BLaER1 treated with 17β-estradiol and CSF1 and Interleukin-3, amounts not matched to agents 10 nM and 100 nM (cell line): ENCODE results near the gene GYPC.

Experiments used
- H3K27ac ChIP-seq, 11 experiments: shearing (Covaris generic); formaldehyde crosslinking; 2 replicates each; pipeline ENCODE4 v1.8.1; 2022
- H3K27me3 ChIP-seq, 11 experiments: shearing (Covaris generic); formaldehyde crosslinking; 2 replicates each; pipeline ENCODE4 v1.8.1; 2022
- H3K36me3 ChIP-seq, 11 experiments: shearing (Covaris generic); formaldehyde crosslinking; 2 replicates each; pipeline ENCODE4 v1.8.1; 2022
- H3K4me1 ChIP-seq, 10 experiments: shearing (Covaris generic); formaldehyde crosslinking; 2 replicates each; pipeline ENCODE4 v1.8.1; 2022
- H3K4me2 ChIP-seq, 11 experiments: shearing (Covaris generic); formaldehyde crosslinking; 2 replicates each; pipeline ENCODE4 v1.8.1; 2022
- H3K4me3 ChIP-seq, 10 experiments: shearing (Covaris generic); formaldehyde crosslinking; 2 replicates each; pipeline ENCODE4 v1.8.1; 2022
- H3K9ac ChIP-seq, 11 experiments: shearing (Covaris generic); formaldehyde crosslinking; 2 replicates each; pipeline ENCODE4 v1.8.1; 2022
- H3K9me3 ChIP-seq, 11 experiments: shearing (Covaris generic); formaldehyde crosslinking; replicated peaks in 1 of 11; 2 replicates each; pipeline ENCODE4 v1.8.1; 2022
- H4K20me1 ChIP-seq, 11 experiments: shearing (Covaris generic); formaldehyde crosslinking; 2 replicates each; pipeline ENCODE4 v1.8.1; 2022
- Cebpa-rat ChIP-seq, 11 experiments: shearing (Covaris generic); IDR thresholded peaks; 2 replicates each; pipeline ENCODE4 v1.8.1; 2022

The GYPC gene

GRCh38 chr2:126659562-126660467, 3.9 kb downstream of the GYPC start:
- Histone ChIP-seq H3K4me1 (peaks cover 76 to 90% (median 77%) of the 10 kb centered on the region in 10 experiments), H4K20me1 (peaks cover 6 to 69% (median 59%) of the 10 kb centered on the region in 11 experiments; a peak in 20 of 22 replicates), H3K4me2 (peak overlapping the region; percentile 91 to 99 (median 95)), H3K27ac (peak overlapping the region; percentile 91 to 100 (median 100); a peak in 21 of 22 replicates), H3K9me3 (no peaks in the 10 kb centered on the region), H3K36me3 (peaks cover 0 to 77% (median 56%) of the 10 kb centered on the region in 11 experiments; a peak in 17 of 22 replicates), H3K4me3 (peak overlapping the region; percentile 1 to 97 (median 90); a peak in 16 of 20 replicates), H3K9ac (peak overlapping the region; percentile 51 to 100 (median 100); a peak in 21 of 22 replicates), H3K27me3 (no peaks in the 10 kb centered on the region)
- TF ChIP-seq Cebpa-rat (IDR thresholded peaks at IDR 0.05), result no peak

GRCh38 chr2:126660971-126661370, 5.0 kb downstream of the GYPC start:
- Histone ChIP-seq H3K4me1 (peaks cover 79 to 92% (median 80%) of the 10 kb centered on the region in 10 experiments), H3K36me3 (peaks cover 0 to 89% (median 64%) of the 10 kb centered on the region in 11 experiments; a peak in 19 of 22 replicates), H3K27me3 (no peaks in the 10 kb centered on the region), H3K27ac (peak overlapping the region in 10 of 11 experiments; percentile 94 to 100 (median 100); a peak in 20 of 22 replicates), H3K4me3 (peak overlapping the region in 6 of 10 experiments; percentile 7 to 97 (median 56); a peak in 5 of 20 replicates), H3K9ac (peak overlapping the region in 10 of 11 experiments; percentile 94 to 100 (median 100); a peak in 14 of 22 replicates), H3K4me2 (peak overlapping the region; percentile 91 to 99 (median 95)), H3K9me3 (no peaks in the 10 kb centered on the region), H4K20me1 (peaks cover 18 to 81% (median 71%) of the 10 kb centered on the region in 11 experiments; a peak in 20 of 22 replicates)
- TF ChIP-seq Cebpa-rat (IDR thresholded peaks at IDR 0.05), result no peak

GRCh38 chr2:126661702-126662500, 5.9 kb downstream of the GYPC start:
- Histone ChIP-seq H3K9ac (peak overlapping the region; percentile 31 to 100 (median 68); a peak in 17 of 22 replicates), H3K36me3 (peaks cover 0 to 95% (median 73%) of the 10 kb centered on the region in 11 experiments; a peak in 19 of 22 replicates), H3K27me3 (no peaks in the 10 kb centered on the region), H3K9me3 (no peaks in the 10 kb centered on the region), H3K4me2 (peak overlapping the region; percentile 91 to 99 (median 95)), H3K27ac (peak overlapping the region; percentile 30 to 100 (median 100); a peak in 20 of 22 replicates), H3K4me1 (peaks cover 86 to 96% (median 88%) of the 10 kb centered on the region in 10 experiments), H3K4me3 (peak overlapping the region in 5 of 10 experiments; percentile 19 to 93 (median 31); a peak in 6 of 20 replicates), H4K20me1 (peaks cover 27 to 90% (median 80%) of the 10 kb centered on the region in 11 experiments; a peak in 20 of 22 replicates)
- no peak for TF ChIP-seq Cebpa-rat (IDR thresholded peaks at IDR 0.05)

- Histone ChIP-seq H3K9ac (peak overlapping the region; percentile 31 to 100 (median 68); a peak in 19 of 22 replicates), H3K36me3 (peaks cover 0 to 95% (median 73%) of the 10 kb centered on the region in 11 experiments; a peak in 19 of 22 replicates), H3K27ac (peak overlapping the region; percentile 30 to 100 (median 100); a peak in 20 of 22 replicates), H3K27me3 (no peaks in the 10 kb centered on the region), H4K20me1 (peaks cover 30 to 97% (median 87%) of the 10 kb centered on the region in 11 experiments; a peak in 20 of 22 replicates), H3K4me3 (peak overlapping the region in 7 of 10 experiments; percentile 9 to 46 (median 31); a peak in 9 of 20 replicates), H3K9me3 (no peaks in the 10 kb centered on the region), H3K4me1 (peaks cover 86 to 96% (median 91%) of the 10 kb centered on the region in 10 experiments), H3K4me2 (peak overlapping the region; percentile 91 to 99 (median 95))
- no peak for TF ChIP-seq Cebpa-rat (IDR thresholded peaks at IDR 0.05)
Measured at GRCh38 chr2:126662621-126663020, 6.7 kb downstream of the GYPC start.

- Histone ChIP-seq H3K36me3 (peaks cover 3 to 100% (median 79%) of the 10 kb centered on the region in 11 experiments; a peak in 20 of 22 replicates), H3K27me3 (no peaks in the 10 kb centered on the region), H3K4me2 (peak overlapping the region; percentile 91 to 99 (median 95)), H3K9ac (peak overlapping the region; percentile 13 to 100 (median 68); a peak in 18 of 22 replicates), H3K4me1 (peaks cover 78 to 99% (median 93%) of the 10 kb centered on the region in 10 experiments), H3K9me3 (no peaks in the 10 kb centered on the region), H3K27ac (peak overlapping the region; percentile 34 to 100 (median 100); a peak in 21 of 22 replicates), H4K20me1 (peaks cover 34 to 100% (median 95%) of the 10 kb centered on the region in 11 experiments; a peak in 20 of 22 replicates), H3K4me3 (peak overlapping the region in 8 of 10 experiments; percentile 9 to 46 (median 20); a peak in 9 of 20 replicates)
- TF ChIP-seq Cebpa-rat (IDR thresholded peaks at IDR 0.05), result no peak
Measured at GRCh38 chr2:126663184-126663963, 7.4 kb downstream of the GYPC start.

- H3K27me3 ChIP-seq, result no peaks in the 10 kb centered on the region
- H3K27ac ChIP-seq, result peak overlapping the region; percentile 28 to 100 (median 100); a peak in 20 of 22 replicates
- peak overlapping the region in 10 of 11 experiments; percentile 18 to 100 (median 68); a peak in 17 of 22 replicates for H3K9ac ChIP-seq
- TF ChIP-seq Cebpa-rat (IDR thresholded peaks at IDR 0.05), result no peak
- H3K4me1 ChIP-seq, result peaks cover 70 to 95% (median 91%) of the 10 kb centered on the region in 10 experiments
- peak overlapping the region in 5 of 10 experiments; percentile 7 to 16 (median 12); a peak in 6 of 20 replicates for H3K4me3 ChIP-seq
- H4K20me1 ChIP-seq, result peaks cover 43 to 100% (median 100%) of the 10 kb centered on the region in 11 experiments; a peak in 20 of 22 replicates
- no peaks in the 10 kb centered on the region for H3K9me3 ChIP-seq
- peaks cover 12 to 100% (median 81%) of the 10 kb centered on the region in 11 experiments for H3K36me3 ChIP-seq
- H3K4me2 ChIP-seq, result peak overlapping the region; percentile 91 to 99 (median 95)
Measured at GRCh38 chr2:126664234-126664633, 8.3 kb downstream of the GYPC start.

- Histone ChIP-seq H3K27me3 (no peaks in the 10 kb centered on the region), H3K4me2 (peak overlapping the region; percentile 91 to 99 (median 95)), H3K36me3 (peaks cover 16 to 100% (median 81%) of the 10 kb centered on the region in 11 experiments), H3K9me3 (no peaks in the 10 kb centered on the region; a peak in 1 of 22 replicates), H3K27ac (peak overlapping the region; percentile 28 to 100 (median 100); a peak in 18 of 22 replicates), H3K4me1 (peaks cover 66 to 95% (median 87%) of the 10 kb centered on the region in 10 experiments), H3K4me3 (peak overlapping the region in 3 of 10 experiments; percentile 7 to 16 (median 15); a peak in 3 of 20 replicates), H3K9ac (peak overlapping the region in 10 of 11 experiments; percentile 18 to 100 (median 68); a peak in 15 of 22 replicates), H4K20me1 (peaks cover 47 to 100% (median 100%) of the 10 kb centered on the region in 11 experiments; a peak in 20 of 22 replicates)
- no peak for TF ChIP-seq Cebpa-rat (IDR thresholded peaks at IDR 0.05)
Measured at GRCh38 chr2:126664639-126665038, 8.7 kb downstream of the GYPC start.
